Measurements from ENCODE around the gene NPEPL1. TPM values are rescaled to one million over a fixed set of nuclear protein-coding genes. Genes with fewer than 3 reads are reported as not detected.

Gene NPEPL1
- total RNA-seq, 1 donor from 2014 or later, result 41.6 TPM

DNA sequence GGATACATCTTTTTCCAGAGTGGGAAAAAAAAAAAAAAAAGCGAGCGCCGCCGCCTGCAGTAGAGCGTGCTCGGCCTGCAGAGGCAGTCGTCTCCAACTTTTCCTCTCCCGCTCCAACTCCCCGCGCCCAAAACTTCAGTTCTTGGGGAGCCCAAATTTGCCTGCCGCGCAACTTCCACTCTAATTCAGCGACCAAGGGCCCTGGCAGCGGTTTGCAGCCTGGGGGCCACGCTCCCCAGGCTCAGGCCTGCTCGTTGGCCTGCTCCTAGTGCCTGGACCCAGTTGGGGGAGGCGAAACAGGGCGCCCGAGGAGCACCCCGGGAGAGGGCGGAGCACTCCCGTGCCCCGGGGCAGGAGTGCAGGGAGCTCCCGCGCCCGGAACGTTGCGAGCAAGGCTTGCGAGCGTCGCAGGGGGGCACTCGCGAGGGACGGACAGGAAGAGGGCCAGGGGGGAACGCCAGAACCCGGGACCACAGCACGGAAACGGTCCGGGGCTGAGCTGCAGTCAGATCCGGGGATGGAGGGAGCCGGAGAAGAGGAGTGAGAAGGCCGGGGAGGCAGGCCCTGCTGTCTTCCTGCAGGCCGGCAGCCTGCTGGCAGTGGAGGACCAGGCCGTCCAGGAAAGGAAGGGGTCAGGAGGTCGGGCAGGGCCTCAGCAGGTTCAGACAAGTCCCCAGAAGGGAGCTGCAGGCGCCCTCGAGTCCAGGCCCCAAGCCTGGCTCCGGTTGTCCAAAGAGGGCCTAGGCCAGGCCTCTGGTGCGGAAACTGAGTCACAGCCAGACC, 41.6 kb upstream of the NPEPL1 start, which contains the start of gene STX16:
Gene STX16 (plus strand): TSS at position 508 of the 783 bp plus-strand sequence. CDS start 724 bp downstream, outside the sequence.
- ATAC-seq, result peak; percentile 97
- peak; percentile 59 for TF ChIP-seq CTCF (IDR thresholded peaks at IDR 0.05)
- Histone ChIP-seq H3K36me3 (peaks cover 5% of the 10 kb centered on the region), H3K4me3 (peak within 1 kb of the TSS; percentile 75), H3K4me1 (peaks cover 28% of the 10 kb centered on the region), H3K27ac (peak within 1 kb of the TSS; percentile 92), H3K27me3 (no peaks in the 10 kb centered on the region), H3K9me3 (no peaks in the 10 kb centered on the region)
- intact Hi-C loops (cut with DNase I), result no loop called here
- DNase-seq, result peak; percentile 96

DNA sequence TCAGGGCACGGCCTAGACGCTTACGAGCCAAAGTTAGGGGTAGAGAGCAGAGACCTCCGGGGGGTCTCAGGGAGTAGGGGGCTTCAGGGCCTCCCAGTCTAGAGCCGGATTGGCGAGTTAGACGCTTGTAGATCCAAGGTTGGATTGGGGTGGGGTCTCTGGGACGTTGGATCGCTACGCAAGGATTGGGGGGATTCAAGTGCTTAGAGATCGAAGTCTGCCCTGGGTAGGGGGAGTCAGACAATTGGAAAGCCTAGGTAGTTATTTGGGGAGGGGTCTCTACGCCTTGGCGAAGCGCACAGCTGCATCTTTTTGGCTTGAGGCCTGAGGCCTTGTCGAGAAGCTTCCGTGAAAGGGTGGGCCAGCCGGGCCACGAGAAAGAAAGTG, 41.0 kb upstream of the NPEPL1 start:
- intact Hi-C loops (cut with DNase I), result no loop called here
- Histone ChIP-seq H3K9me3 (no peaks in the 10 kb centered on the region), H3K36me3 (peaks cover 5% of the 10 kb centered on the region), H3K27ac (peak overlapping the region; percentile 92), H3K27me3 (no peaks in the 10 kb centered on the region), H3K4me1 (peaks cover 28% of the 10 kb centered on the region), H3K4me3 (peak overlapping the region; percentile 75)
- TF ChIP-seq CTCF (IDR thresholded peaks at IDR 0.05), result no peak
- DNase-seq (no peak), ATAC-seq (no peak)

DNA sequence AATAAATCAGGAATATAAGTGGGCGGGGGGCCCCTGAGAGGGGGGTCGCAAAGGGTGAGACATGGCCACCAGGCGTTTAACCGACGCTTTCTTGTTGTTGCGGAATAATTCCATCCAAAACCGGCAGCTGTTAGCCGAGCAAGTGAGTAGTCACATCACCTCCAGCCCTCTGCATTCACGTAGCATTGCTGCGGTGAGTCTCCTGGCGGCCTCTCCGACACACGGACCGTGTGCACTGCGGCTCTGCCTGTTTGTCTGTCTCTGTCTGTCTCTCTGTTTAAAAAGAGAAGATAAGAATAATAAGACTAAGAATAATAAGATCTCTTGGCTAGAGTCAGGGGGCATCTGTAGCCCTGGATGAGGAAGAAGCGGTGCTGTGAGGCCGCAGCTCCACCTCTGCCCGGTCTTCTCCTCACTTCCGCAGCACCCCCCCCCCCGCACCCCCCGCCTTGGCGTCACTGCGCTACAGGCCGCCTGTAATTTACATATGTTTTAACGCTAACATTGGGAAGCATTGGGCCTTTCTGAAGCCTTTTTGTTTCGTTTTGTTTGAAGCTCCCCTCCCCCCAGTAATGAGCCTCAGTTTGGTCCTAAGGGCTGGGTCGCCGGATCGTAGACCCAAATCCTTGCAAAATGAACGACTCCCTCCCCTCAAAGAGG, 40.5 kb upstream of the NPEPL1 start:
- Histone ChIP-seq H3K36me3 (peaks cover 5% of the 10 kb centered on the region), H3K4me1 (peaks cover 28% of the 10 kb centered on the region), H3K9me3 (no peaks in the 10 kb centered on the region), H3K27ac (peak overlapping the region; percentile 92), H3K27me3 (no peaks in the 10 kb centered on the region), H3K4me3 (peak overlapping the region; percentile 75)
- no peak for TF ChIP-seq CTCF (IDR thresholded peaks at IDR 0.05)
- peak; percentile 64 for ATAC-seq
- intact Hi-C loops (cut with DNase I), result no loop called here
- DNase-seq, result peak; percentile 77

DNA sequence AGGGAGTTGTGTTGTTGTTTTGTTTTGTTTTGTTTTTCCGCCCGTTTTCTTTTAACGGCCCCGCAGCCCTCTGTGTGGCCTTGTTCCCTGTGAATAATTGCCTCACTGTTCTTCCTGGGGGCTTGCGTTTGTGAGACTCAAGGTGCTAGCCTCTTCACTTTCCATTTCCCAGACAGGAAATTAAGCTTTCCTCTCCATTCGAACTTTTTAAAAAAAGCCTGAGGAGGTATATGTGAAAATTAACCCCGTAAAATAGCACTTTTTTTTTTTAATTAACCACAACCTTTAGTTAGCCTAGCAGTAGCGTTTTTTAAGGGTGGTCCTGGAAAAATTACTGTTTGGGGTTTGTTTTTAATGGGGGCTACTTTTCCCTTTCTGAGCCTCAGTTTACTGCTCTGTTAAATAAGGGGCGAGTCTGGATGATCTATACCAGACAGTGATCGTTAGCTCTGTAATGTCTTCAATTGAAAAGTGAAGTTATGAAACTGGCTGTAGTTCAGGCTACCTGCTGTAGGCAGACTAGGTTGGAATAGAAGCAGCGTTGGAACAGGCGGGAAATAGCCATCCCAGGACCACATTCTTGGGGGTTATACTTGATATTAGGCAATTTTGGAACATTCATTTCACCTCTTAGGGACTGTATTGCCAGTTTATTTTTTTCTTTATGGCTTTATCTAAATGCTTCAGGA, 39.9 kb upstream of the NPEPL1 start:
- H3K4me1 ChIP-seq, result peaks cover 32% of the 10 kb centered on the region
- H3K27ac ChIP-seq, result peak overlapping the region; percentile 92
- no peak for ATAC-seq
- peak overlapping the region; percentile 75 for H3K4me3 ChIP-seq
- peaks cover 5% of the 10 kb centered on the region for H3K36me3 ChIP-seq
- H3K9me3 ChIP-seq, result no peaks in the 10 kb centered on the region
- DNase-seq, result no peak
- H3K27me3 ChIP-seq, result no peaks in the 10 kb centered on the region
- no peak for TF ChIP-seq CTCF (IDR thresholded peaks at IDR 0.05)
- intact Hi-C loops (cut with DNase I), result no loop called here

GRCh38 chr20:58654337-58654736, 38.3 kb upstream of the NPEPL1 start:
- DNase-seq (no peak), ATAC-seq (no peak)
- Histone ChIP-seq H3K9me3 (no peaks in the 10 kb centered on the region), H3K36me3 (peaks cover 10% of the 10 kb centered on the region), H3K27ac (no peak overlapping the region), H3K4me3 (no peak overlapping the region), H3K27me3 (no peaks in the 10 kb centered on the region), H3K4me1 (peaks cover 43% of the 10 kb centered on the region)
- intact Hi-C loops (cut with DNase I), result no loop called here
- TF ChIP-seq CTCF (IDR thresholded peaks at IDR 0.05), result no peak

Measured in upper lobe of right lung (tissue), 1 donor.